AG04450 (cell line): ENCODE measurements around the gene FOSL1. TPM values are rescaled to one million over a fixed set of nuclear protein-coding genes. Genes with fewer than 3 reads are reported as not detected.

Experiments used
- CTCF ChIA-PET: fragments of 300-600, 350-600 bp; formaldehyde crosslinking; extraction: SDS; loops from one replicate; lab custom pipeline; 2022; ENCODE audit warnings: antibody characterized with exemption, inconsistent platforms; lab: Charles Lee
- POLR2A ChIA-PET: fragments of 350-600 bp; formaldehyde crosslinking; extraction: SDS; loops from one replicate; lab custom pipeline; 2021; ENCODE audit warnings: antibody characterized with exemption, inconsistent platforms; lab: Yijun Ruan, JAX
- DNase-seq: peaks from one replicate; pipeline ENCODE4 v3.0.0-alpha.2; 2011; ENCODE audit warnings: low read depth, low spot score
- H3K27ac ChIP-seq: one replicate; pipeline ENCODE4 v1.5.1; 2012; ENCODE audit warnings: low read depth, low read length, control low read depth
- H3K27me3 ChIP-seq: one replicate; pipeline ENCODE4 v1.6.0; 2012; ENCODE audit warnings: low read length; ENCODE audit not compliant: control insufficient read depth, insufficient read depth
- H3K4me3 ChIP-seq: 2 replicates; pipeline ENCODE4 v1.5.1; 2011; ENCODE audit warnings: mild to moderate bottlenecking, low read depth, low read length, control low read depth
- H3K9me3 ChIP-seq: 2 replicates; pipeline ENCODE4 v1.5.1; 2012; ENCODE audit warnings: low read length; ENCODE audit not compliant: control insufficient read depth, insufficient read depth
- CTCF ChIP-seq: IDR thresholded peaks from 2 replicates; pipeline ENCODE4 v1.5.1; 2011; ENCODE audit warnings: low read depth, low read length, control low read depth, inconsistent platforms
- polyA plus RNA-seq: library from polyadenylated mRNA; depleted of rRNA; stranded (reverse); fragments of >200 nt; gene quantifications from 2 replicates; pipeline ENCODE4 v1.2.3, GENCODE V29; 2011

The FOSL1 gene
- polyA plus RNA-seq, 1 experiment = 7.9 TPM

GRCh38 chr11:65917077-65917433 lies 16.9 kb upstream of the FOSL1 start:
- no peak for TF ChIP-seq CTCF
- DNase-seq = no peak
- ChIA-PET CTCF (interaction anchor here (1.1 to 1.3 kb wide), 2 partner anchors 28 to 33 kb away, joined by 4 to 7 read pairs; partner anchors contain the start of gene FIBP), POLR2A (interaction anchor here (0.6 to 4.9 kb wide), 2 partner anchors 26 to 43 kb away, joined by 8 to 124 read pairs; partner anchors contain the start of genes CCDC85B and FIBP)
- peak overlapping the region; percentile 94 for H3K4me3 ChIP-seq
- peaks cover 11% of the 10 kb centered on the region; the same call in 1 of the 2 replicates for H3K9me3 ChIP-seq
- no peaks in the 10 kb centered on the region for H3K27me3 ChIP-seq
- H3K27ac ChIP-seq = peak overlapping the region; percentile 99

GRCh38 chr11:65916391-65916790 lies 16.2 kb upstream of the FOSL1 start:
- no peak for TF ChIP-seq CTCF
- Histone ChIP-seq H3K27me3 (no peaks in the 10 kb centered on the region), H3K9me3 (peaks cover 11% of the 10 kb centered on the region; the same call in 1 of the 2 replicates), H3K27ac (peak overlapping the region; percentile 99), H3K4me3 (peak overlapping the region; percentile 46; the same call in 1 of the 2 replicates)
- no peak for DNase-seq
- ChIA-PET POLR2A (interaction anchor here (0.6 to 5.8 kb wide), 12 partner anchors 10 to 254 kb away, joined by 3 to 124 read pairs (median 6); partner anchors contain the start of genes CCDC85B, CFL1, FIBP and FOSL1), CTCF (interaction anchor here (0.8 to 2.6 kb wide), 3 partner anchors 18 to 32 kb away, joined by 4 to 15 read pairs (median 14); partner anchors contain the start of gene FIBP)

- CTCF ChIA-PET = interaction anchor here (0.5 to 2.6 kb wide), 5 partner anchors 17 to 307 kb away, joined by 4 to 15 read pairs (median 7); partner anchors contain the start of gene FIBP
- H3K9me3 ChIP-seq = peaks cover 11% of the 10 kb centered on the region; the same call in 1 of the 2 replicates
- no peak for TF ChIP-seq CTCF
Measured at GRCh38 chr11:65915821-65916251, 15.6 kb upstream of the FOSL1 start.

GRCh38 chr11:65915101-65915820 lies 15.1 kb upstream of the FOSL1 start:
- no peak for DNase-seq
- no peak for TF ChIP-seq CTCF
- CTCF ChIA-PET = interaction anchor here (0.5 to 2.6 kb wide), 6 partner anchors 17 to 308 kb away, joined by 3 to 15 read pairs (median 6); partner anchors contain the start of gene FIBP
- POLR2A ChIA-PET = interaction anchor here (0.8 to 5.8 kb wide), 12 partner anchors 9 to 253 kb away, joined by 3 to 124 read pairs (median 6); partner anchors contain the start of genes CCDC85B, CFL1, FIBP and FOSL1
- Histone ChIP-seq H3K4me3 (peak overlapping the region; percentile 25), H3K9me3 (peaks cover 11% of the 10 kb centered on the region; the same call in 1 of the 2 replicates), H3K27me3 (no peaks in the 10 kb centered on the region), H3K27ac (peak overlapping the region; percentile 99)

More at GRCh38 chr11:65915821-65916251, 15.6 kb upstream of the FOSL1 start:
- POLR2A ChIA-PET = interaction anchor here (0.6 to 5.8 kb wide), 13 partner anchors 10 to 253 kb away, joined by 3 to 124 read pairs (median 5); partner anchors contain the start of genes CCDC85B, CFL1, FIBP and FOSL1
- peak overlapping the region; percentile 46 for H3K4me3 ChIP-seq
- peak; percentile 93 for DNase-seq
- H3K27me3 ChIP-seq = no peaks in the 10 kb centered on the region
- H3K27ac ChIP-seq = peak overlapping the region; percentile 99
